MCF 10A (cell line): ENCODE results near the gene LINGO3. TPM values are rescaled to one million over a fixed set of nuclear protein-coding genes. Genes with fewer than 3 reads are reported as not detected.

ENCODE experiments used
- BruUV-seq: library from RNA; stranded (reverse); fragments of 400-500 nt; replicated peaks from 2 replicates; lab custom pipeline; 2021; lab: Mats Ljungman, UMichigan
- CTCF ChIA-PET: fragments of 300-600 bp; sonication (Branson Sonifier 250); formaldehyde crosslinking; extraction: SDS; loops from one replicate; lab custom pipeline; 2021; ENCODE audit warnings: antibody characterized with exemption, inconsistent platforms; lab: Yijun Ruan, JAX
- POLR2A ChIA-PET: fragments of 300-600, 350-650 bp; sonication (Branson Sonifier 250); formaldehyde crosslinking; extraction: SDS; loops from one replicate; lab custom pipeline; 2020; ENCODE audit warnings: antibody characterized with exemption, inconsistent platforms; lab: Yijun Ruan, JAX
- DNase-seq: peaks from one replicate; pipeline ENCODE4 v3.0.0-alpha.2; 2018; ENCODE audit not compliant: unreplicated experiment
- H3K27ac Mint-ChIP-seq: one replicate; pipeline ENCODE4 v1.8.0; 2022; ENCODE audit warnings: mild to moderate bottlenecking, low read depth, mixed read lengths; ENCODE audit not compliant: unreplicated experiment
- H3K27me3 Mint-ChIP-seq: one replicate; pipeline ENCODE4 v1.8.0; 2022; ENCODE audit warnings: mixed read lengths; ENCODE audit not compliant: insufficient read depth, unreplicated experiment
- H3K36me3 Mint-ChIP-seq: one replicate; pipeline ENCODE4 v1.8.0; 2022; ENCODE audit warnings: mild to moderate bottlenecking, moderate library complexity, mixed read lengths; ENCODE audit not compliant: insufficient read depth, unreplicated experiment
- H3K4me1 Mint-ChIP-seq: one replicate; pipeline ENCODE4 v1.8.0; 2022; ENCODE audit warnings: mixed read lengths; ENCODE audit not compliant: insufficient read depth, unreplicated experiment
- H3K4me3 Mint-ChIP-seq: one replicate; pipeline ENCODE4 v1.8.0; 2022; ENCODE audit warnings: mild to moderate bottlenecking, moderate library complexity, mixed read lengths; ENCODE audit not compliant: unreplicated experiment
- H3K9me3 Mint-ChIP-seq: one replicate; pipeline ENCODE4 v1.8.0; 2022; ENCODE audit warnings: mixed read lengths; ENCODE audit not compliant: unreplicated experiment
- intact Hi-C: fragments of 100-400 bp; cut with micrococcal nuclease; formaldehyde crosslinking; loops from 2 replicates; pipeline ENCODE4 v1.14.1; 2022
- total RNA-seq: library from RNA; stranded (reverse); gene quantifications from 2 replicates; pipeline ENCODE4 v1.2.3, GENCODE V29; 2022
- TF ChIP-seq, protein P1 (sequence below): fragments of 200-600 bp; IDR thresholded peaks from one replicate; pipeline ENCODE4 v1.8.0; 2022; ENCODE audit warnings: antibody characterized with exemption, mild to moderate bottlenecking; ENCODE audit not compliant: unreplicated experiment

LINGO3 gene
- total RNA-seq, 1 experiment from 2014 or later = not detected

DNA sequence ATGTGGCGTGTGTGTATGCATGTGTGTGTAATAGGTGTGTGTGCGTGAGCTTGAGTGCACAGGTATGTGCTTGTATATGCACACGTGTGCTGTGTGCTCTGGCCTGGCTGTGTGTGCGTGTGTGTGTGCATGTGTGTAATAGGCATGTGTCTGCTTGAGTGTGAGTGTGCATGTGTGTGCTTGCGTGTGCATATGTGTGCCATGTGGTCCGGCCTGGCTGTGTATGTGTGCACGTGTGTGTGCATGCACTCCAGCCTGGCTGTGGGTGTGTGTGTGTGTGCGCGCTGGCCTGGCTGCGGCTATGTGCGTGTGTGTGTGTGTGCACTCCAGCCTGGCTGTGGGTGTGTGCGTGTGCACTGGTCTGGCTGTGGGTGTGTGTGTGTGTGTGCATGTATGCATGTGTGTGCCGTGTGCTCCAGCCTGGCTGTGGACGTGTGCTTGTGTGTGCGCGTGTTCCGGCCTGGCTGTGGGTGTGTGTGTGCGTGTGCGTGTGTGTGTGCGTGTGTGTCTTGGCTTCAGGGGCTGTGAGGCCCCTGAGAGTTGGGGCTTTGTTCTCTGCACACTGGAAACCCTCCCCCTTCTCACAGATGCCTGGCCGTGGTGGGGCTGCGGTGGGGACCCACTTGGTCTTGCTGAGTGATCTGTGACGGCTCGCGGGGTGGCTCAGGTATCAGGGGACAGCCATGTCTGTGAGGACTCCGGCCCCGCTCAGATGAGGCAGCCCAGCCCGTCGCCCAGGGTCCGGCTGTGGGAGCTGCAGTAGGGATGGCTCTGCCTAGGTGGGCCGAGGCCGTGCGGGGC, 28.8 kb upstream of the LINGO3 start:
- Mint-ChIP-seq H3K4me1 (no peaks in the 10 kb centered on the region), H3K27me3 (no peaks in the 10 kb centered on the region), H3K36me3 (peaks cover 21% of the 10 kb centered on the region), H3K9me3 (no peaks in the 10 kb centered on the region), H3K4me3 (no peak overlapping the region), H3K27ac (no peak overlapping the region)
- intact Hi-C loops = no loop called here
- no peak for DNase-seq
- BruUV-seq = no TSS peak
- POLR2A ChIA-PET = interaction anchor here (0.5 to 1.3 kb wide), 2 partner anchors 37 to 282 kb away, joined by 3 read pairs; no protein-coding TSS in a partner anchor
- TF ChIP-seq, protein P1, sequence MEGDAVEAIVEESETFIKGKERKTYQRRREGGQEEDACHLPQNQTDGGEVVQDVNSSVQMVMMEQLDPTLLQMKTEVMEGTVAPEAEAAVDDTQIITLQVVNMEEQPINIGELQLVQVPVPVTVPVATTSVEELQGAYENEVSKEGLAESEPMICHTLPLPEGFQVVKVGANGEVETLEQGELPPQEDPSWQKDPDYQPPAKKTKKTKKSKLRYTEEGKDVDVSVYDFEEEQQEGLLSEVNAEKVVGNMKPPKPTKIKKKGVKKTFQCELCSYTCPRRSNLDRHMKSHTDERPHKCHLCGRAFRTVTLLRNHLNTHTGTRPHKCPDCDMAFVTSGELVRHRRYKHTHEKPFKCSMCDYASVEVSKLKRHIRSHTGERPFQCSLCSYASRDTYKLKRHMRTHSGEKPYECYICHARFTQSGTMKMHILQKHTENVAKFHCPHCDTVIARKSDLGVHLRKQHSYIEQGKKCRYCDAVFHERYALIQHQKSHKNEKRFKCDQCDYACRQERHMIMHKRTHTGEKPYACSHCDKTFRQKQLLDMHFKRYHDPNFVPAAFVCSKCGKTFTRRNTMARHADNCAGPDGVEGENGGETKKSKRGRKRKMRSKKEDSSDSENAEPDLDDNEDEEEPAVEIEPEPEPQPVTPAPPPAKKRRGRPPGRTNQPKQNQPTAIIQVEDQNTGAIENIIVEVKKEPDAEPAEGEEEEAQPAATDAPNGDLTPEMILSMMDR = no peak
- CTCF ChIA-PET = no interaction called here

DNA sequence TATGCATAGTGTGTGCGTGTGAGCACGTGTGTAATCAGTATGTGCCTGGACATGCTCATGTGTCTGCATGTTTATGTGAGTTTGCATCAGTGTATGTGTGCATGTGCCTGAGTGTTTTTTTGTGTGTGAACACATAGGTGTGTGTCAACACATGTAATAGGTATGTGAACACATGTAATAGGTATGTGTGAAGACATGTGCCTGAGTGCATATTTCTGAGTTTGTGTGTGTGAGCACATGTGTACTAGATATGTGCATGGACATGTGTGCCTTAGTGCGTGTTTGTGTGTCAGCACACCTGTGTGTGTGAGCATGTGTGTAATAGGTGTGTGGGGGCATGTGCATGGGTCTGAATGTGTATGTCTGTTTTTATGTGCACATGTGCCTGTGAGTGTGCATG, 27.9 kb upstream of the LINGO3 start:
- no peaks in the 10 kb centered on the region for H3K4me1 Mint-ChIP-seq
- no peak overlapping the region for H3K4me3 Mint-ChIP-seq
- H3K9me3 Mint-ChIP-seq = no peaks in the 10 kb centered on the region
- intact Hi-C loops = no loop called here
- no TSS peak for BruUV-seq
- no peaks in the 10 kb centered on the region for H3K27me3 Mint-ChIP-seq
- CTCF ChIA-PET = interaction anchor here (0.7 kb wide), 1 partner anchor 278 kb away, joined by 3 read pairs; no protein-coding TSS in a partner anchor
- TF ChIP-seq, protein P1 = no peak
- peaks cover 18% of the 10 kb centered on the region for H3K36me3 Mint-ChIP-seq
- POLR2A ChIA-PET = interaction anchor here (0.5 kb wide), 1 partner anchor 281 kb away, joined by 3 read pairs; no protein-coding TSS in a partner anchor
- H3K27ac Mint-ChIP-seq = no peak overlapping the region
- no peak for DNase-seq

DNA sequence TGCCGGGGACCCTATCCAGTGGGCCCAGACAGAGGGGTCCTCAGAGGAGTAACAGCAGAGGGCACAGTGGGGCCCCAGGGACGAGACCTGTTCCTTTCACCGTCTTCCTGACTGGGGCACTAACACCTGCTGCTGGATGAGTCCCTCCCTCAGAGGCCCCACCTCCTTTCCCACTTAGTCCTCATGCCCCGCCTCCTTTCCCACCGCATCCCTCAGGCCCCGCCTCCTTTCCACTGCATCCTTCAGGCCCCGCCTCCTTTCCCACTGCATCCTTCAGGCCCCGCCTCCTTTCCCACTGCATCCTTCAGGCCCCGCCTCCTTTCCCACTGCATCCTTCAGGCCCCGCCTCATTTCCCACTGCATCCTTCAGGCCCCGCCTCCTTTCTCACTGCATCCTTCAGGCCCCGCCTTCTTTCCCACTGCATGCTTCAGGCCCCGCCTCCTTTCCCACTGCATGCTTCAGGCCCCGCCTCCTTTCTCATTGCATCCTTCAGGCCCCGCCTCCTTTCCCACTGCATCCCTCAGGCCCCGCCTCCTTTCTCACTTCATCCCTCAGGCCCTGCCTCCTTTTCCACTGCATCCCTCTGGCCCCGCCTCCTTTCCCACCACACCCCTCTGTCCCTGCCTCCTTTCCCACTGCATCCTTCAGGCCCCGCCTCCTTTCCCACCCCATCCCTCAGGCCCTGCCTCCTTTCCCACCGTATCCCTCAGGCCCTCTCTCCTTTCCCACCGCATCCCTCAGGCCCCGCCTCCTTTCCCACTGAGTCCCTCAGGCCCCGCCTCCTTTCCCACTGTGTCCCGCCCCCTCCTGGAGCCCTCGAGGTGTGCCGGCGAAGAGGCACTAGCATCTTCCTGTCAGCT, 27.3 kb upstream of the LINGO3 start:
- H3K4me3 Mint-ChIP-seq = no peak overlapping the region
- intact Hi-C loops = no loop called here
- CTCF ChIA-PET = interaction anchor here (0.7 kb wide), 1 partner anchor 278 kb away, joined by 3 read pairs; no protein-coding TSS in a partner anchor
- H3K27me3 Mint-ChIP-seq = no peaks in the 10 kb centered on the region
- peaks cover 21% of the 10 kb centered on the region for H3K36me3 Mint-ChIP-seq
- no peaks in the 10 kb centered on the region for H3K9me3 Mint-ChIP-seq
- peaks cover 3% of the 10 kb centered on the region for H3K4me1 Mint-ChIP-seq
- H3K27ac Mint-ChIP-seq = no peak overlapping the region
- DNase-seq = no peak
- POLR2A ChIA-PET = no interaction called here
- BruUV-seq = no TSS peak
- TF ChIP-seq, protein P1 = no peak

DNA sequence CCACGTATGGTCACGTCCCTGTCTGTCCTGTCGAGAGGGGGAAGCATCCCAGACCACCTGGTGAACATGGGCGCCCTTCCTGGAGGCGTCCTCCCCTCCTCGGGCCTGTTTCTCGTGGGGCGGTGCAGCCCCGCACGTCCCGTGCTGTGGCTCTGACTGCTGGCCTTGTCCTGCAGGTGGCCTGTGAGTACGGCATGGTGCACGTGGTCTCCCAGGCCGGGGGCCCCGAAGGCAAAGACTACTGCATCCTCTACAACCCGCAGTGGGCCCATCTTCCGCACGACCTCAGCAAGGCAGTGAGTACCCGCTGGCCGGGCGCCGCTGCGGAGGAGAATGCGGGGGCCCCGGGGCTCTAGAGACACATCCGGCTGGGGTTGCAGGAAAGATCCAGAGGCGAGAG, 26.5 kb upstream of the LINGO3 start:
- ChIA-PET CTCF (no interaction called here), POLR2A (no interaction called here)
- TF ChIP-seq, protein P1 = no peak
- no TSS peak for BruUV-seq
- Mint-ChIP-seq H3K4me3 (no peak overlapping the region), H3K9me3 (no peaks in the 10 kb centered on the region), H3K4me1 (peaks cover 11% of the 10 kb centered on the region), H3K36me3 (peaks cover 24% of the 10 kb centered on the region), H3K27me3 (no peaks in the 10 kb centered on the region), H3K27ac (no peak overlapping the region)
- intact Hi-C loops = no loop called here
- DNase-seq = no peak
